ENCODE measurements around the gene CLNK.

GRCh38 chr4:10462876-10463275 is 221.7 kb downstream of the CLNK start:
- TF ChIP-seq EZH2 (IDR thresholded peaks at IDR 0.05; ENCODE audit: insufficient read depth, poor library complexity, severe bottlenecking), result no peak
- TF ChIP-seq EZH2phosphoT487 (IDR thresholded peaks at IDR 0.05; ENCODE audit: insufficient read depth, low read depth), result no peak

Data from GM23248 (cell line).